Thoracic aorta (tissue), 2 donors: ENCODE measurements around the gene OR6N2. TPM values are rescaled to one million over a fixed set of nuclear protein-coding genes. Genes with fewer than 3 reads are reported as not detected.

Source experiments
- ATAC-seq: fragments of 150-250 bp; one replicate; pipeline ENCODE4 v1.8.0; 2017; ENCODE audit warnings: low read depth; ENCODE audit not compliant: insufficient number of reproducible peaks, low FRiP score
- DNase-seq: peaks from one replicate; pipeline ENCODE4 v3.0.0-alpha.2; 2020; ENCODE audit warnings: low spot score
- H3K27ac ChIP-seq, 2 donors: fragments of 200-600 bp; sonication (generic); 1 replicate in 1 of 2; 2 replicates in 1 of 2; pipeline ENCODE4 v1.5.1; 2016; ENCODE audit warnings: mild to moderate bottlenecking in 2 of 2, moderate library complexity in 2 of 2
- H3K27me3 ChIP-seq: fragments of 200-600 bp; sonication (generic); replicated peaks from 2 replicates; pipeline ENCODE4 v1.6.0; 2016; ENCODE audit warnings: mild to moderate bottlenecking; ENCODE audit not compliant: insufficient read depth
- H3K36me3 ChIP-seq: fragments of 200-600 bp; sonication (generic); one replicate; pipeline ENCODE4 v1.5.1; 2016
- H3K4me1 ChIP-seq, 2 donors: fragments of 200-600 bp; sonication (generic); 1 replicate in 1 of 2; 2 replicates in 1 of 2; pipeline versions ENCODE4 v1.5.1 to v1.6.0; 2016; ENCODE audit warnings: low read depth in 2 of 2, mild to moderate bottlenecking in 1 of 2; ENCODE audit not compliant: control insufficient read depth in 1 of 2
- H3K4me3 ChIP-seq: fragments of 200-600 bp; sonication (generic); 2 replicates; pipeline ENCODE4 v1.5.1; 2016; ENCODE audit warnings: mild to moderate bottlenecking
- H3K9me3 ChIP-seq: fragments of 200-600 bp; sonication (generic); 2 replicates; pipeline ENCODE4 v1.5.1; 2016
- total RNA-seq, 2 donors: library from RNA; depleted of rRNA; stranded (reverse); fragments of >200 nt; gene quantifications; one replicate each; pipeline versions ENCODE4 v1.1.0 to v1.2.3, GENCODE V29; 2016
- TF ChIP-seq, protein P1 (sequence below): fragments of 200-600 bp; sonication (generic); IDR thresholded peaks from one replicate; pipeline ENCODE4 v1.5.1; 2019; ENCODE audit warnings: antibody characterized with exemption

Gene OR6N2
- total RNA-seq, 2 donors from 2014 or later, result not detected

DNA sequence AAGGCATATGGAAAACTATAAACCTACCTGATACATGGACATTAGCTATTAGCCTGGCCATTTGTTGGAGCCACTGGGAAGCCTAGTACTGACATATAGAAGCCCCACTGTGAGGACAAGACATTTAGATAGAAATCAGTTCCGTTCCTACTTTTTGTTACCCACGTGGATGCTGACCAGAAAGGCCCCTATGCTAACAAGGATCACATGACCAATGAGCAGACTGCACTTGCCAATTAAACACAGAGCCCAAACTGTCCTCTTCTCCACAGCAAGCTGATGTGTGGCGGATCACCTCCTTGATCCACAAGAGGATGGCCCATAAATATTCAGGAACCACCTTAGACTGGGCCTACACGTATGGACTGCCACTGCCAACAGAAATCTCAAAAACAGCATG, 49.3 kb downstream of the OR6N2 start:
- ATAC-seq (no peak), DNase-seq (no peak)
- H3K27ac ChIP-seq, result no peak overlapping the region
- H3K36me3 ChIP-seq, result no peaks in the 10 kb centered on the region
- no peaks in the 10 kb centered on the region for H3K9me3 ChIP-seq
- TF ChIP-seq, protein P1, sequence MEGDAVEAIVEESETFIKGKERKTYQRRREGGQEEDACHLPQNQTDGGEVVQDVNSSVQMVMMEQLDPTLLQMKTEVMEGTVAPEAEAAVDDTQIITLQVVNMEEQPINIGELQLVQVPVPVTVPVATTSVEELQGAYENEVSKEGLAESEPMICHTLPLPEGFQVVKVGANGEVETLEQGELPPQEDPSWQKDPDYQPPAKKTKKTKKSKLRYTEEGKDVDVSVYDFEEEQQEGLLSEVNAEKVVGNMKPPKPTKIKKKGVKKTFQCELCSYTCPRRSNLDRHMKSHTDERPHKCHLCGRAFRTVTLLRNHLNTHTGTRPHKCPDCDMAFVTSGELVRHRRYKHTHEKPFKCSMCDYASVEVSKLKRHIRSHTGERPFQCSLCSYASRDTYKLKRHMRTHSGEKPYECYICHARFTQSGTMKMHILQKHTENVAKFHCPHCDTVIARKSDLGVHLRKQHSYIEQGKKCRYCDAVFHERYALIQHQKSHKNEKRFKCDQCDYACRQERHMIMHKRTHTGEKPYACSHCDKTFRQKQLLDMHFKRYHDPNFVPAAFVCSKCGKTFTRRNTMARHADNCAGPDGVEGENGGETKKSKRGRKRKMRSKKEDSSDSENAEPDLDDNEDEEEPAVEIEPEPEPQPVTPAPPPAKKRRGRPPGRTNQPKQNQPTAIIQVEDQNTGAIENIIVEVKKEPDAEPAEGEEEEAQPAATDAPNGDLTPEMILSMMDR, result no peak
- H3K27me3 ChIP-seq, result no peaks in the 10 kb centered on the region
- H3K4me1 ChIP-seq, result no peaks in the 10 kb centered on the region
- no peak overlapping the region for H3K4me3 ChIP-seq

DNA sequence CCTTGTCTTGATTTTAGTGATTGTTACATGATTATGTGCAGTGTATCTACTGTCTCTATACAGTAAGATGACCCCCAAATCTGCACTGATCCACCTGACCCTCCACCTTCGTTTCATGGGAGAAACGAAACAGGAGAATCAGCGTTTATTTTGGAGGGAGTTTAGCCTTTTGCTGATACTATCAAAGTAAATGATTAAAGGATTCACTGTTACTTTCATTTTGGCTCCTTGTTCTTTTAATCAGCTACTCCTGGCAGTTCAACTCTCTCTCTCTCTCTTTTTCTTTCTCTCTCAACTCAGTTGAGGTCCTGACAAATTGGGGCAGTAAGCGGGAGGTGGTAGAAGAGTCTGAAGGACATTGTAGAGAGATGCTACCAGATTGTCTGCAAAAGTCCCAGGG, 50.6 kb downstream of the OR6N2 start:
- TF ChIP-seq, protein P1, result no peak
- no peaks in the 10 kb centered on the region for H3K9me3 ChIP-seq
- DNase-seq, result no peak
- H3K36me3 ChIP-seq, result no peaks in the 10 kb centered on the region
- no peak for ATAC-seq
- no peaks in the 10 kb centered on the region for H3K4me1 ChIP-seq
- H3K27me3 ChIP-seq, result no peaks in the 10 kb centered on the region
- H3K4me3 ChIP-seq, result no peak overlapping the region
- no peak overlapping the region for H3K27ac ChIP-seq

GRCh38 chr1:158728510-158729225, 52.3 kb downstream of the OR6N2 start:
- no peaks in the 10 kb centered on the region for H3K9me3 ChIP-seq
- no peaks in the 10 kb centered on the region for H3K36me3 ChIP-seq
- H3K27me3 ChIP-seq, result no peaks in the 10 kb centered on the region
- H3K4me1 ChIP-seq, result no peaks in the 10 kb centered on the region
- DNase-seq, result no peak
- TF ChIP-seq, protein P1, result no peak
- no peak overlapping the region for H3K27ac ChIP-seq
- H3K4me3 ChIP-seq, result no peak overlapping the region
- ATAC-seq, result no peak

DNA sequence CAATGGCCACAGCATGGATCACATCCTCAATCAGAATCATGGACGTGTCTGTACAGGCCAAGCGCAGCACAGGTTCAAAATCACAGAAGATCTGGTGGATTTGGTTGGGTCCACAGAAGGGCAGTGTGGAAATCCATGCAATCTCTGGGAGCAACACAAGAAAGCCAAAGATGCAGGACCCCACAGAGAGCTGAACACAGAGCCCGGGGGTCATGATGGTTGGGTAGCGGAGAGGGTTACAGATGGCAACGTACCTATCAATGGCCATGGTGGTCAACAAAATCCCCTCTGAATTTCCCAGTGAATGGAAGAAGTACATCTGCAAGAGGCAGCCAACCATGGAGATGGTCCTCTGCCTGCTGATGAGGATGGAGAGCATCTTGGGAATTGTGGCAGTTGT, 56.6 kb downstream of the OR6N2 start:
- Histone ChIP-seq H3K4me1 (no peaks in the 10 kb centered on the region), H3K4me3 (no peak overlapping the region), H3K9me3 (no peaks in the 10 kb centered on the region), H3K27ac (no peak overlapping the region), H3K27me3 (no peaks in the 10 kb centered on the region), H3K36me3 (no peaks in the 10 kb centered on the region)
- TF ChIP-seq, protein P1, result no peak
- DNase-seq (no peak), ATAC-seq (no peak)

Other genes starting within 250 kb of the OR6N2 start
- gene OR6Y1, start 226.8 kb downstream of the OR6N2 start, total RNA-seq, result not detected
- gene OR6P1, start 210.6 kb downstream of the OR6N2 start, total RNA-seq, result not detected
- gene OR10X1, start 201.3 kb downstream of the OR6N2 start, total RNA-seq, result not detected
- gene OR10Z1, start 175.9 kb downstream of the OR6N2 start, total RNA-seq, result not detected
- not detected for gene SPTA1, start 94.5 kb downstream of the OR6N2 start, total RNA-seq
- gene OR6K2, start 80.6 kb downstream of the OR6N2 start, total RNA-seq, result not detected
- gene OR6K3, start 60.5 kb downstream of the OR6N2 start, total RNA-seq, result not detected
- gene OR6K6, start 26.5 kb downstream of the OR6N2 start, total RNA-seq, result not detected
- gene OR6N1, start 9.0 kb downstream of the OR6N2 start, total RNA-seq, result not detected
- gene MNDA, start 50.1 kb upstream of the OR6N2 start, total RNA-seq, result 10 to 100 TPM; 11.0 to 12.7 TPM
- gene PYHIN1, start 150.3 kb upstream of the OR6N2 start, total RNA-seq, result 1 to 10 TPM; 2.8 to 6.5 TPM
- 100 to 1,000 TPM in 1 of 2 donors, 10 to 100 TPM in 1; 65.4 to 182 TPM for gene IFI16, start 228.7 kb upstream of the OR6N2 start, total RNA-seq